CD4-positive, CD25-positive, alpha-beta regulatory T cell (primary cell): ENCODE results near the gene ZSCAN22. TPM values are rescaled to one million over a fixed set of nuclear protein-coding genes. Genes with fewer than 3 reads are reported as not detected.

Experiments
- ATAC-seq, 2 donors: fragments of 150-1000 bp; cut with Tn5 transposase; one replicate each; pipeline ENCODE4 v1.10.0; 2021; ENCODE audit warnings: low read depth in 2 of 2, moderate number of reproducible peaks in 2 of 2, moderate library complexity in 1 of 2
- DNase-seq, 3 donors: peaks; one replicate each; pipeline versions ENCODE4 v3.0.0 to v3.0.0-alpha.2; 2012 to 2022; ENCODE audit warnings: mixed read lengths in 1 of 3
- H3K27ac ChIP-seq: one replicate; pipeline ENCODE4 v1.7.0; 2013; ENCODE audit warnings: mild to moderate bottlenecking, low read length; ENCODE audit not compliant: insufficient read depth, poor library complexity, severe bottlenecking
- H3K27me3 ChIP-seq: one replicate; pipeline ENCODE4 v1.7.0; 2013; ENCODE audit warnings: low read length; ENCODE audit not compliant: control insufficient read depth, insufficient read depth
- H3K36me3 ChIP-seq: one replicate; pipeline ENCODE4 v1.7.0; 2013; ENCODE audit warnings: mild to moderate bottlenecking, low read length, moderate library complexity; ENCODE audit not compliant: control insufficient read depth, insufficient read depth
- H3K4me1 ChIP-seq: 2 replicates; pipeline ENCODE4 v1.7.0; 2013; ENCODE audit warnings: mild to moderate bottlenecking, low read length; ENCODE audit not compliant: insufficient read depth, control insufficient read depth, poor library complexity, severe bottlenecking
- H3K4me3 ChIP-seq: one replicate; pipeline ENCODE4 v1.7.0; 2013; ENCODE audit warnings: low read depth, mild to moderate bottlenecking, low read length, moderate library complexity
- H3K9me3 ChIP-seq, 2 experiments: 1 replicate in 1 of 2; 2 replicates in 1 of 2; pipeline ENCODE4 v1.7.0; 2013; ENCODE audit warnings: low read length in 2 of 2, mild to moderate bottlenecking in 1 of 2, moderate library complexity in 1 of 2; ENCODE audit not compliant: control insufficient read depth in 2 of 2
- H3K27ac Mint-ChIP-seq, 3 donors: one replicate each; pipeline ENCODE4 v1.8.0; 2020 to 2022; ENCODE audit warnings: mild to moderate bottlenecking in 3 of 3, mixed read lengths in 3 of 3, moderate library complexity in 2 of 3
- H3K27me3 Mint-ChIP-seq: one replicate; pipeline ENCODE4 v1.8.0; 2022; ENCODE audit warnings: mild to moderate bottlenecking, mixed read lengths
- H3K36me3 Mint-ChIP-seq: one replicate; pipeline ENCODE4 v1.8.0; 2020; ENCODE audit warnings: mixed read lengths
- H3K4me1 Mint-ChIP-seq, 4 donors: one replicate each; pipeline ENCODE4 v1.8.0; 2020 to 2022; ENCODE audit warnings: mixed read lengths in 4 of 4, mild to moderate bottlenecking in 1 of 4
- H3K4me3 Mint-ChIP-seq, 4 donors: one replicate each; pipeline ENCODE4 v1.8.0; 2020 to 2022; ENCODE audit warnings: mild to moderate bottlenecking in 4 of 4, mixed read lengths in 4 of 4, moderate library complexity in 3 of 4
- H3K9me3 Mint-ChIP-seq, 7 donors: one replicate each; pipeline ENCODE4 v1.8.0; 2020 to 2022; ENCODE audit warnings: mixed read lengths in 7 of 7, mild to moderate bottlenecking in 3 of 7, moderate library complexity in 2 of 7
- polyA plus RNA-seq, 4 donors: library from polyadenylated mRNA; unstranded; fragments of 300-500 nt; fragmentation: Illumina TruSeq; gene quantifications; one replicate each; pipeline ENCODE4 v1.2.3, GENCODE V29; 2021
- total RNA-seq: library from RNA; stranded (reverse); gene quantifications from one replicate; pipeline ENCODE4 v1.2.3, GENCODE V29; 2022

Gene ZSCAN22
- total and polyA plus RNA-seq, 5 donors from 2014 or later, result 0.31 to 2.6 (median 2.1) TPM

GRCh38 chr19:58380662-58381459 lies 54.1 kb downstream of the ZSCAN22 start, which contains the start of gene ZNF837:
Gene ZNF837, minus strand, starts transcription at chr19:58381030. Its CDS starts 11,698 bp downstream, at chr19:58369332.
- peaks cover 4 to 38% (median 17%) of the 10 kb centered on the region in 4 donors for H3K4me1 Mint-ChIP-seq
- H3K4me1 ChIP-seq, result peaks cover 26% of the 10 kb centered on the region
- no peaks in the 10 kb centered on the region for H3K9me3 Mint-ChIP-seq
- H3K27me3 ChIP-seq, result no peaks in the 10 kb centered on the region
- no peaks in the 10 kb centered on the region for H3K27me3 Mint-ChIP-seq
- H3K27ac Mint-ChIP-seq, result peak within 1 kb of the TSS; percentile 97 to 99 (median 97)
- peak within 1 kb of the TSS; percentile 93 to 99 (median 96) for H3K4me3 Mint-ChIP-seq
- DNase-seq (peak; percentile 98 to 100 (median 99)), ATAC-seq (peak; percentile 87 to 88)
- peak within 1 kb of the TSS; percentile 70 for H3K4me3 ChIP-seq
- H3K27ac ChIP-seq, result peak within 1 kb of the TSS; percentile 96
- H3K36me3 Mint-ChIP-seq, result no peaks in the 10 kb centered on the region
- H3K36me3 ChIP-seq, result no peaks in the 10 kb centered on the region
- no peaks in the 10 kb centered on the region for H3K9me3 ChIP-seq

GRCh38 chr19:58381460-58382212 lies 54.8 kb downstream of the ZSCAN22 start:
- Histone ChIP-seq H3K36me3 (no peaks in the 10 kb centered on the region), H3K9me3 (no peaks in the 10 kb centered on the region), H3K27me3 (no peaks in the 10 kb centered on the region), H3K4me3 (peak overlapping the region; percentile 70), H3K27ac (peak overlapping the region; percentile 96), H3K4me1 (peaks cover 34% of the 10 kb centered on the region)
- H3K4me3 Mint-ChIP-seq, result peak overlapping the region; percentile 93 to 99 (median 96)
- H3K4me1 Mint-ChIP-seq, result peaks cover 4 to 43% (median 18%) of the 10 kb centered on the region in 4 donors
- H3K36me3 Mint-ChIP-seq, result no peaks in the 10 kb centered on the region
- DNase-seq (no peak), ATAC-seq (no peak)
- peak overlapping the region; percentile 95 to 97 (median 97) for H3K27ac Mint-ChIP-seq
- peaks cover 0 to 1% (median 0%) of the 10 kb centered on the region in 7 donors for H3K9me3 Mint-ChIP-seq
- no peaks in the 10 kb centered on the region for H3K27me3 Mint-ChIP-seq

- ATAC-seq (no peak), DNase-seq (no peak)
- Histone ChIP-seq H3K27ac (no peak overlapping the region), H3K27me3 (no peaks in the 10 kb centered on the region), H3K4me1 (peaks cover 44% of the 10 kb centered on the region), H3K9me3 (no peaks in the 10 kb centered on the region), H3K36me3 (no peaks in the 10 kb centered on the region), H3K4me3 (no peak overlapping the region)
- Mint-ChIP-seq H3K4me3 (peak overlapping the region in 2 of 4 donors; percentile 27 to 85), H3K27me3 (no peaks in the 10 kb centered on the region), H3K4me1 (peaks cover 10 to 57% (median 28%) of the 10 kb centered on the region in 4 donors), H3K9me3 (peaks cover 0 to 1% (median 0%) of the 10 kb centered on the region in 7 donors), H3K27ac (no peak overlapping the region), H3K36me3 (no peaks in the 10 kb centered on the region)
Observed at GRCh38 chr19:58382997-58383603, 56.3 kb downstream of the ZSCAN22 start.

GRCh38 chr19:58385313-58385890 lies 58.6 kb downstream of the ZSCAN22 start:
- peaks cover 8% of the 10 kb centered on the region for H3K36me3 ChIP-seq
- peak overlapping the region; percentile 96 for H3K27ac ChIP-seq
- H3K4me1 ChIP-seq, result peaks cover 46% of the 10 kb centered on the region
- no peaks in the 10 kb centered on the region for H3K27me3 ChIP-seq
- H3K36me3 Mint-ChIP-seq, result peaks cover 7% of the 10 kb centered on the region
- ATAC-seq (no peak), DNase-seq (no peak)
- peak overlapping the region; percentile 94 to 99 (median 98) for H3K27ac Mint-ChIP-seq
- H3K9me3 Mint-ChIP-seq, result peaks cover 0 to 1% (median 0%) of the 10 kb centered on the region in 7 donors
- peak overlapping the region; percentile 95 to 97 (median 96) for H3K4me3 Mint-ChIP-seq
- no peaks in the 10 kb centered on the region for H3K9me3 ChIP-seq
- no peak overlapping the region for H3K4me3 ChIP-seq
- peaks cover 13 to 59% (median 31%) of the 10 kb centered on the region in 4 donors for H3K4me1 Mint-ChIP-seq
- no peaks in the 10 kb centered on the region for H3K27me3 Mint-ChIP-seq

GRCh38 chr19:58385891-58386575 lies 59.2 kb downstream of the ZSCAN22 start:
- Mint-ChIP-seq H3K9me3 (peaks cover 0 to 1% (median 0%) of the 10 kb centered on the region in 7 donors), H3K4me3 (peak overlapping the region; percentile 95 to 97 (median 96)), H3K27ac (peak overlapping the region; percentile 94 to 99 (median 98)), H3K4me1 (peaks cover 13 to 64% (median 34%) of the 10 kb centered on the region in 4 donors), H3K27me3 (no peaks in the 10 kb centered on the region), H3K36me3 (peaks cover 12% of the 10 kb centered on the region)
- ATAC-seq (no peak), DNase-seq (peak in 1 of 3 donors; percentile 42)
- Histone ChIP-seq H3K27ac (peak overlapping the region; percentile 96), H3K36me3 (peaks cover 13% of the 10 kb centered on the region), H3K4me1 (peaks cover 43% of the 10 kb centered on the region), H3K4me3 (peak overlapping the region; percentile 32), H3K9me3 (no peaks in the 10 kb centered on the region), H3K27me3 (no peaks in the 10 kb centered on the region)

GRCh38 chr19:58386576-58387337 lies 60.0 kb downstream of the ZSCAN22 start, which contains the start of gene RPS5:
Gene RPS5, plus strand, starts transcription at chr19:58387269. Its CDS starts 869 bp downstream, at chr19:58388138.
- H3K36me3 Mint-ChIP-seq, result peaks cover 12% of the 10 kb centered on the region
- H3K27me3 ChIP-seq, result no peaks in the 10 kb centered on the region
- H3K4me1 ChIP-seq, result peaks cover 38% of the 10 kb centered on the region
- H3K9me3 Mint-ChIP-seq, result peaks cover 0 to 1% (median 0%) of the 10 kb centered on the region in 7 donors
- no peaks in the 10 kb centered on the region for H3K27me3 Mint-ChIP-seq
- no peaks in the 10 kb centered on the region for H3K9me3 ChIP-seq
- DNase-seq (peak; percentile 94 to 99 (median 98)), ATAC-seq (peak; percentile 92 to 95)
- H3K27ac ChIP-seq, result peak within 1 kb of the TSS; percentile 96
- peak within 1 kb of the TSS; percentile 94 to 99 (median 98) for H3K27ac Mint-ChIP-seq
- peaks cover 13 to 60% (median 31%) of the 10 kb centered on the region in 4 donors for H3K4me1 Mint-ChIP-seq
- peaks cover 13% of the 10 kb centered on the region for H3K36me3 ChIP-seq
- H3K4me3 ChIP-seq, result peak within 1 kb of the TSS; percentile 89
- H3K4me3 Mint-ChIP-seq, result peak within 1 kb of the TSS; percentile 95 to 97 (median 96)
